ENCODE results near the gene CHD9NB.
"Not testable (repeated sequence)": the region's sequence is repeated elsewhere in the genome, so short reads cannot be mapped to it uniquely, and the experiment has no call there.

The CHD9NB gene

DNA sequence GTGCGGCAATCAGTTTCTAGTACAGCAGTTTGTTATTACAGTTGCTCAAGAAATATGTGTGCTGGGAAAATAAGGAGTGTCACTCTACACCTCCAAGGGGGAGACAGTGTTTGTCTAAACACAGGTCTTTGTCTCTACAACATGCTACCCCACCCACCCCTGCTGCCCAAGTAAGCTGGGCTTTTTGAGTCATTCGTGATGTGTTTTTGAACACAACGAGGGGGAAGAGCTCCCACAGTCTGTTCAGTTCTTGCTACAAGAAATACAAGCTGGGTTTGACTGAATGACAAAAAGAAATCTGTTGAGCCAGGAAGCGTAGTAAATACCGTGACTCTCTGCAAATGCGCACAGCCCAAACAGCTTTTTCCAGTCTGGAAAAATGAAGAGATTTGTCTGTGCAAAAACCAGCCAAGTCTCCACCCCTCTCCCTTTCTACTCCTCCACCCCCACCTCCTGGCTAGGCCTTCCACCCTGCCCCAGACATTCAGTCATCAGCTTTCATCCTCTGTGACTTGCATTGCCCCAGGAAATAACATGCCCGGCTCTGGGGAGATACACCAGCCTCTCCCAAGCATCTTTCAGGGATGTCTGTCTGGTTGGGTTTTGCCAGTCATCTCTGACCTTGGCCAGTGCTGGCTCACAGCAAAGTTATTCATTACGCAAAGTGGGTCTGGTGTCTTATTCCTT lies 27.8 kb upstream of the CHD9NB start:
- no peak overlapping the region for H3K27ac Mint-ChIP-seq (ENCODE audit: low read depth)
- peaks cover 8% of the 10 kb centered on the region for H3K36me3 Mint-ChIP-seq (ENCODE audit: insufficient read depth)
- H3K9me3 Mint-ChIP-seq = no peaks in the 10 kb centered on the region
- no peaks in the 10 kb centered on the region for H3K27me3 Mint-ChIP-seq
- ATAC-seq (replicated peaks; ENCODE audit: extremely low read depth, poor library complexity, severe bottlenecking) (no peak), DNase-seq (ENCODE audit: low spot score in 2 of 2) (no peak)
- H3K4me1 Mint-ChIP-seq = peaks cover 35% of the 10 kb centered on the region
- H3K4me3 Mint-ChIP-seq = no peak overlapping the region

- no peaks in the 10 kb centered on the region for H3K27me3 Mint-ChIP-seq
- H3K4me3 Mint-ChIP-seq = no peak overlapping the region
- H3K4me1 Mint-ChIP-seq = peaks cover 34% of the 10 kb centered on the region
- ATAC-seq (replicated peaks; ENCODE audit: extremely low read depth, poor library complexity, severe bottlenecking) (no peak), DNase-seq (ENCODE audit: low spot score in 2 of 2) (no peak)
- no peaks in the 10 kb centered on the region for H3K9me3 Mint-ChIP-seq
- peaks cover 5% of the 10 kb centered on the region for H3K36me3 Mint-ChIP-seq (ENCODE audit: insufficient read depth)
- H3K27ac Mint-ChIP-seq (ENCODE audit: low read depth) = no peak overlapping the region
Observed at GRCh38 chr16:53078765-53079485, 26.2 kb upstream of the CHD9NB start.

- no peak overlapping the region for H3K4me3 Mint-ChIP-seq
- no peak for DNase-seq (ENCODE audit: low spot score in 2 of 2)
- H3K27ac Mint-ChIP-seq (ENCODE audit: low read depth) = no peak overlapping the region
- peaks cover 34% of the 10 kb centered on the region for H3K4me1 Mint-ChIP-seq
- peaks cover 3% of the 10 kb centered on the region for H3K36me3 Mint-ChIP-seq (ENCODE audit: insufficient read depth)
- no peaks in the 10 kb centered on the region for H3K27me3 Mint-ChIP-seq
- ATAC-seq (replicated peaks; ENCODE audit: extremely low read depth, poor library complexity, severe bottlenecking) = no peak
- no peaks in the 10 kb centered on the region for H3K9me3 Mint-ChIP-seq
Observed at GRCh38 chr16:53078247-53078646, 25.6 kb upstream of the CHD9NB start.

DNA sequence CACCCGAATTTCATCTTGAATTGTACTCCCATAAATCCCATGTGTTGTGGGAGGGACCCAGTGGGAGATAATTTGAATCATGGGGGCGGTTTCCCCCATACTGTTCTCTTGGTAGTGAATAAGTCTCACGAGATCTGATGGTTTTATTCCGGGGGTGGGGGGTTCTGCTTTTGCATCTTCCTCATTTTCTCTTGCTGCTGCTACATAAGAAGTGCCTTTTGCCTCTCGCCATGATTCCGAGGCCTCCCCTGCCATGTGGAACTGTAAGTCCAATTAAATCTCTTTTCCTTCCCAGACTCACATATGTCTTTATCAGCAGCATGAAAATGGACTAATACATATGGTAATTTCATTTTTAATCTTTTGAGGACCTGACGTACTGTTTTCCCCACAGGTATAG lies 22.8 kb upstream of the CHD9NB start:
- H3K9me3 Mint-ChIP-seq; ATAC-seq (replicated peaks; ENCODE audit: extremely low read depth, poor library complexity, severe bottlenecking); DNase-seq (ENCODE audit: low spot score in 2 of 2); H3K27me3 Mint-ChIP-seq; H3K4me3 Mint-ChIP-seq; H3K27ac Mint-ChIP-seq (ENCODE audit: low read depth); H3K36me3 Mint-ChIP-seq (ENCODE audit: insufficient read depth): not testable (repeated sequence)
- peaks cover 29% of the 10 kb centered on the region for H3K4me1 Mint-ChIP-seq

GRCh38 chr16:53074296-53074695 lies 21.6 kb upstream of the CHD9NB start:
- not testable (repeated sequence) for ATAC-seq (replicated peaks; ENCODE audit: extremely low read depth, poor library complexity, severe bottlenecking); H3K27me3 Mint-ChIP-seq; H3K36me3 Mint-ChIP-seq (ENCODE audit: insufficient read depth); H3K27ac Mint-ChIP-seq (ENCODE audit: low read depth); DNase-seq (ENCODE audit: low spot score in 2 of 2); H3K4me3 Mint-ChIP-seq; H3K9me3 Mint-ChIP-seq
- peaks cover 41% of the 10 kb centered on the region for H3K4me1 Mint-ChIP-seq

DNA sequence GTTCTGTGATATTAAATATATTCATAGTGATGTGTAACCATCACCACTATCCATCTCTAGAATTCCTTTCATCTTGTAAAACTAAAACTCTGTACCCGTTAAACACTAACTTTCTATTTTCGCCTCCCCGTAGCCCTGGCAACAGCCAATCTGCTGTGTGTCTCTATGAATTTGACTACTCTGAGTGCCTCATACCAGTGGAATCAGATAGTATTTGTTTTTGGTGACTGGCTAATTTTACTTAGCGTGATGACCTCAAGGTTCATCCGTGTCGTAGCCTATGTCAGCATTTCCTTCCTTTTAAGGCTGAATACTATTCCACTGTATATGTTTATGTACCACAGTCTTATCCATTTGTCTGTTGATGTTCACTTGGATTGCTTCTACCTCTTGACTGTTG lies 20.3 kb upstream of the CHD9NB start:
- Mint-ChIP-seq H3K4me1 (peaks cover 43% of the 10 kb centered on the region), H3K4me3 (no peak overlapping the region), H3K27me3 (no peaks in the 10 kb centered on the region), H3K9me3 (no peaks in the 10 kb centered on the region), H3K27ac (ENCODE audit: low read depth) (no peak overlapping the region), H3K36me3 (ENCODE audit: insufficient read depth) (peaks cover 1% of the 10 kb centered on the region)
- ATAC-seq (replicated peaks; ENCODE audit: extremely low read depth, poor library complexity, severe bottlenecking) = no peak
- no peak for DNase-seq (ENCODE audit: low spot score in 2 of 2)

DNA sequence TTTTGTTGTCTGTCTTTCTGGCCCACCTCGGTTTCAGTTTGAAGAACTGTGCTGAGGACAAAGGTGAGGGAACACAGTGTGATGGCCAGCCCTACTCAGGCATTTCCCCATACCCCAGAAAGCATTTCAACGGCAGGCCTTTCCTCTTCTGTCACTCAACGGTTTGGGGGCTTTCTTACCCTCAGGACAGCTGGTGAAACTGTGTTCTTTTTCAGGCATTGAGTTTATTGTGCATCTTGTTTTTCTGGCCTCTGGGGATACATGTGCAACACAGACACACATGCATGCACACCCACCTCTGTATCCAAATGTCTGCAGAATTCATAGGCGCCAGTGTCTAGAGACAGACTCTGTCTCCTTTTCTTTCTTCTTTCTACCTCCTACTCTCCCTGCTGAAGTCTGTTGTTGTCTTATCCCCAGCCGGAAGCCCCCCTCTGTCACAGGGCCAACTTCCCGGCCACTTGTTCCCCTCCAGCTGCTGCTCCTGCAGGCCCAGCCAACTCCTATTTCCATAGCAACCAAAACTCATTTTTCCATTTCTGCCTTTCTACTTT lies 19.1 kb upstream of the CHD9NB start:
- peaks cover 50% of the 10 kb centered on the region for H3K4me1 Mint-ChIP-seq
- no peaks in the 10 kb centered on the region for H3K27me3 Mint-ChIP-seq
- peak overlapping the region; percentile 47 for H3K27ac Mint-ChIP-seq (ENCODE audit: low read depth)
- no peak overlapping the region for H3K4me3 Mint-ChIP-seq
- ATAC-seq (replicated peaks; ENCODE audit: extremely low read depth, poor library complexity, severe bottlenecking) = no peak
- peaks cover 1% of the 10 kb centered on the region for H3K36me3 Mint-ChIP-seq (ENCODE audit: insufficient read depth)
- no peak for DNase-seq (ENCODE audit: low spot score in 2 of 2)
- H3K9me3 Mint-ChIP-seq = no peaks in the 10 kb centered on the region

DNA sequence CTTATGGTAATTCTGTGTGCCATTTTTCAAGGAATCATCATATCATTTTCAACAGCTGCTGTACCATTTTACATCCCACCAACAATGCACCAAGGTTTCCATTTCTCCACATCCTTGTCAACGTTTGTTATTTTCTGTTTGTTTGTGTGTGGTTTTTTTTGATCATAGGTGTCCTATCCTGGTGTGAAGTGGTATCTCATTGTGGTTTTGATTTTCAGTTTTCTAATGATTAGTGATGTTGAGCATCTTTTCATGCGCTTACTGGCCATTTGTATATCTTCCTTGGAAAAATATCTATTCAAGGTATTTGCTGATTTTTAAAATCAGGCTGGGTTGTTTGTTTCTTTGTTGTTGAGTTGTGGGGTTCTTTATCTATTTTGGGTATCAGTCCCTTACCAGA lies 17.1 kb upstream of the CHD9NB start:
- Mint-ChIP-seq H3K36me3 (ENCODE audit: insufficient read depth) (no peaks in the 10 kb centered on the region), H3K4me3 (peak overlapping the region; percentile 42)

GRCh38 chr16:53068423-53068833 lies 15.7 kb upstream of the CHD9NB start:
- H3K9me3 Mint-ChIP-seq = no peaks in the 10 kb centered on the region
- H3K36me3 Mint-ChIP-seq (ENCODE audit: insufficient read depth) = no peaks in the 10 kb centered on the region
- H3K4me3 Mint-ChIP-seq = peak overlapping the region; percentile 60
- ATAC-seq (replicated peaks; ENCODE audit: extremely low read depth, poor library complexity, severe bottlenecking) (peak; percentile 87), DNase-seq (ENCODE audit: low spot score in 2 of 2) (no peak)
- H3K4me1 Mint-ChIP-seq = peaks cover 69% of the 10 kb centered on the region
- H3K27me3 Mint-ChIP-seq = no peaks in the 10 kb centered on the region
- peak overlapping the region; percentile 49 for H3K27ac Mint-ChIP-seq (ENCODE audit: low read depth)

More for the DNA sequence above, 17.1 kb upstream of the CHD9NB start:
- H3K4me1 Mint-ChIP-seq = peaks cover 67% of the 10 kb centered on the region
- DNase-seq (ENCODE audit: low spot score in 2 of 2) = no peak
- H3K27me3 Mint-ChIP-seq = no peaks in the 10 kb centered on the region
- no peak for ATAC-seq (replicated peaks; ENCODE audit: extremely low read depth, poor library complexity, severe bottlenecking)
- H3K9me3 Mint-ChIP-seq = no peaks in the 10 kb centered on the region
- peak overlapping the region; percentile 52 for H3K27ac Mint-ChIP-seq (ENCODE audit: low read depth)

- Mint-ChIP-seq H3K27me3 (no peaks in the 10 kb centered on the region), H3K36me3 (ENCODE audit: insufficient read depth) (no peaks in the 10 kb centered on the region), H3K27ac (ENCODE audit: low read depth) (peak overlapping the region; percentile 47), H3K9me3 (no peaks in the 10 kb centered on the region), H3K4me3 (peak overlapping the region; percentile 60), H3K4me1 (peaks cover 69% of the 10 kb centered on the region)
- ATAC-seq (replicated peaks; ENCODE audit: extremely low read depth, poor library complexity, severe bottlenecking) (peak; percentile 24), DNase-seq (ENCODE audit: low spot score in 2 of 2) (no peak)
Observed at GRCh38 chr16:53067675-53068074, 15.0 kb upstream of the CHD9NB start.

- H3K27ac Mint-ChIP-seq (ENCODE audit: low read depth) = no peak overlapping the region
- peaks cover 74% of the 10 kb centered on the region for H3K4me1 Mint-ChIP-seq
- no peak overlapping the region for H3K4me3 Mint-ChIP-seq
- no peaks in the 10 kb centered on the region for H3K9me3 Mint-ChIP-seq
- H3K36me3 Mint-ChIP-seq (ENCODE audit: insufficient read depth) = peaks cover 2% of the 10 kb centered on the region
- H3K27me3 Mint-ChIP-seq = no peaks in the 10 kb centered on the region
- ATAC-seq (replicated peaks; ENCODE audit: extremely low read depth, poor library complexity, severe bottlenecking) (no peak), DNase-seq (ENCODE audit: low spot score in 2 of 2) (no peak)
Observed at GRCh38 chr16:53065461-53066061, 12.9 kb upstream of the CHD9NB start.

DNA sequence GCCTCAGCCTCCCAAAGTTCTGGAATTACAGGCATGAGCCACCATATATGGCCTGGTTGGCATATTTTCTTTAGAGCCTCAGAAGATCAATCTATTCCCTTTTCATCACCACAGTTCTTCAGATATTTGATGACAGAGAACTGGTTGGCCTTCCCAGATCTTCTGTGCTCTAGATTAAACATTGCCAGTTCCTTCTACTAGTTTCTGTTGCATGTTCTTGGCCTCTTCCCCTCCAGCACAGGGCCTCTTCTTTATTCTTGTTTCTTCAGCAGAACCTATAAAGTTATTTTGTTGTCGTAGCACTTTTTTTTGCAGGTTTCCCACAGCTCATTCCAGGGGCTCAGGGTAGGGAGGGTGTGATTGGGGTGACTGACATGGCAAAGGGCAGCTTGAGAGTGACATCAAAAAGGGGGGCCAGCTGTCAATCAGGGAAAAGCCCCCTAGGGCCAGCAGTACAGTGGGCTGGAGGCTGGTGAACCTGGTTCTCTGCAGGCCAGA lies 11.4 kb upstream of the CHD9NB start:
- DNase-seq (ENCODE audit: low spot score in 2 of 2) = no peak
- no peak for ATAC-seq (replicated peaks; ENCODE audit: extremely low read depth, poor library complexity, severe bottlenecking)
- Mint-ChIP-seq H3K9me3 (no peaks in the 10 kb centered on the region), H3K27ac (ENCODE audit: low read depth) (peak overlapping the region; percentile 44), H3K4me3 (no peak overlapping the region), H3K36me3 (ENCODE audit: insufficient read depth) (peaks cover 2% of the 10 kb centered on the region), H3K27me3 (no peaks in the 10 kb centered on the region), H3K4me1 (peaks cover 61% of the 10 kb centered on the region)

All from central memory CD8-positive, alpha-beta T cell (primary cell).